Keratinocyte (primary cell): Measurements from ENCODE around the gene ZBTB40. TPM values are rescaled to one million over a fixed set of nuclear protein-coding genes. Genes with fewer than 3 reads are reported as not detected.

Experiments
- DNase-seq: peaks from one replicate; pipeline ENCODE4 v3.0.0-alpha.2; 2011; ENCODE audit warnings: low read depth, missing footprints, low spot score
- FAIRE-seq: peaks from 2 replicates; lab custom pipeline; 2011; peaks lifted over from hg19 to GRCh38; lab: Jason Lieb, UNC
- H2AFZ ChIP-seq: 2 replicates; pipeline ENCODE4 v1.6.0; 2012; ENCODE audit warnings: low read length, control low read depth, inconsistent platforms; ENCODE audit not compliant: control insufficient read depth
- H3K27ac ChIP-seq: 2 replicates; pipeline ENCODE4 v1.5.1; 2011; ENCODE audit warnings: low read length; ENCODE audit not compliant: control insufficient read depth, insufficient read depth
- H3K27me3 ChIP-seq: 3 replicates; pipeline ENCODE4 v1.6.0; 2011; ENCODE audit warnings: low read length; ENCODE audit not compliant: control insufficient read depth, insufficient read depth; ENCODE audit errors: extremely low read depth
- H3K36me3 ChIP-seq, 2 experiments: 2 replicates in 1 of 2; 3 replicates in 1 of 2; pipeline ENCODE4 v1.5.1; 2011; ENCODE audit warnings: low read length in 2 of 2, mild to moderate bottlenecking in 1 of 2; ENCODE audit not compliant: control insufficient read depth in 2 of 2, insufficient read depth in 2 of 2; ENCODE audit errors: extremely low read depth in 1 of 2
- H3K4me1 ChIP-seq: 3 replicates; pipeline ENCODE4 v1.5.1; 2011; ENCODE audit warnings: low read length; ENCODE audit not compliant: control insufficient read depth, insufficient read depth; ENCODE audit errors: extremely low read depth
- H3K4me2 ChIP-seq: 3 replicates; pipeline ENCODE4 v1.6.0; 2011; ENCODE audit warnings: low read depth, low read length; ENCODE audit not compliant: control insufficient read depth, insufficient read depth; ENCODE audit errors: extremely low read depth
- H3K4me3 ChIP-seq, 3 experiments: fragments of 200-600 bp in 1 of 3; sonication (generic) in 1 of 3; 2 replicates in 2 of 3; 3 replicates in 1 of 3; pipeline ENCODE4 v1.5.1; 2011 to 2016; ENCODE audit warnings: low read length in 3 of 3, mild to moderate bottlenecking in 3 of 3, control low read depth in 2 of 3, inconsistent platforms in 1 of 3, low read depth in 1 of 3, mixed read lengths in 1 of 3, mixed run types in 1 of 3, moderate library complexity in 1 of 3; ENCODE audit not compliant: control insufficient read depth in 2 of 3, insufficient read depth in 2 of 3; ENCODE audit errors: extremely low read depth in 1 of 3
- H3K79me2 ChIP-seq: 2 replicates; pipeline ENCODE4 v1.6.0; 2012; ENCODE audit warnings: low read length; ENCODE audit not compliant: control insufficient read depth, insufficient read depth
- H3K9ac ChIP-seq: 3 replicates; pipeline ENCODE4 v1.6.0; 2011; ENCODE audit warnings: low read length; ENCODE audit not compliant: control insufficient read depth, insufficient read depth; ENCODE audit errors: extremely low read depth
- H3K9me1 ChIP-seq: 3 replicates; pipeline ENCODE4 v1.6.0; 2011; ENCODE audit warnings: low read length; ENCODE audit not compliant: control insufficient read depth, insufficient read depth; ENCODE audit errors: extremely low read depth
- H3K9me3 ChIP-seq: 2 replicates; pipeline ENCODE4 v1.5.1; 2012; ENCODE audit warnings: low read depth, low read length; ENCODE audit not compliant: control insufficient read depth
- H4K20me1 ChIP-seq: 3 replicates; pipeline ENCODE4 v1.6.0; 2011; ENCODE audit warnings: low read length; ENCODE audit not compliant: control insufficient read depth, insufficient read depth; ENCODE audit errors: extremely low read depth
- EZH2 ChIP-seq: IDR thresholded peaks from one replicate; pipeline ENCODE4 v1.6.1; 2012; ENCODE audit warnings: inconsistent platforms, mild to moderate bottlenecking, low read length, moderate library complexity
- dilution Hi-C: fragments of 300-500 bp; cut with MboI; formaldehyde crosslinking; loops from one replicate; pipeline ENCODE4 v1.7.0; 2020; ENCODE audit warnings: low sequenced_read_pairs; ENCODE audit not compliant: extremely low pct_ligation_motif_present
- polyA plus RNA-seq, 5 experiments: library from polyadenylated mRNA; depleted of rRNA in 3 of 5; stranded (reverse) in 3 of 5; stranded (forward) in 1 of 5; unstranded in 1 of 5; fragments of >200 nt; gene quantifications; 1 replicate in 1 of 5; 2 replicates in 3 of 5; 3 replicates in 1 of 5; pipeline versions ENCODE4 v1.2.1 to v1.2.3, GENCODE V29; 2011 to 2012; ENCODE audit warnings: missing spikeins in 2 of 5, low read depth in 1 of 5, low replicate concordance in 1 of 5
- TF ChIP-seq, protein P1 (sequence below), 3 experiments: IDR thresholded peaks in 1 of 3; conservative IDR thresholded peaks in 1 of 3; optimal IDR thresholded peaks in 1 of 3; 2 replicates in 2 of 3; 3 replicates in 1 of 3; pipeline versions ENCODE3 to v1.5.1; 2011; ENCODE audit warnings: low read length in 3 of 3, mild to moderate bottlenecking in 3 of 3, moderate library complexity in 2 of 3, control low read depth in 1 of 3, inconsistent platforms in 1 of 3; ENCODE audit not compliant: insufficient read depth in 2 of 3; ENCODE audit errors: extremely low read depth in 1 of 3

ZBTB40 gene
- polyA plus RNA-seq, 1 donor (not counting 4 experiments of a cell fraction or from before 2014, with no cell fraction given), result 5.0 TPM

DNA sequence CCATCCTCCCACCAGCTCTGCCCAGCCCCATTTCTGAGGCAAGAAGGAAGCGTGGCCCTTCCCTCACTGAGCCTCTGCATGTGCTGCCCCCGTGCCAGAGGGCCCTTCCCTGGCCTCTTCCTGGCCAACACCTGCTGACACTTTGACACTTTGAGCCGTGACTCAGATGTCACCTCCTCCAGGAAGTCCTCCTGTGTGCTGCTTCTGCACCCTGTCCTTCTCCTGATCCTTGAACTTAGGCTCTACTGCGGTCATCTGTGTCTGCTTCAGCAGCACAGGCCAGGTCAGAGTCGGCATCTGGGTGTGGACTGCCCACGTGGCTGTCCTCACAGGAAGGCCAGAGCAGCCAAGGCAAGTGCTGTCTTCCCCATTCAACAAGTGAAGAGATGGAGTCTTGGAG, 92.0 kb downstream of the ZBTB40 start:
- no peaks in the 10 kb centered on the region for H3K9me1 ChIP-seq
- peaks cover 40% of the 10 kb centered on the region for H3K27me3 ChIP-seq
- dilution Hi-C loops, result no loop called here
- DNase-seq, result no peak
- H2AFZ ChIP-seq, result no peak overlapping the region
- no peak overlapping the region for H3K4me3 ChIP-seq
- FAIRE-seq, result no peak
- no peak overlapping the region for H3K27ac ChIP-seq
- TF ChIP-seq, protein P1, sequence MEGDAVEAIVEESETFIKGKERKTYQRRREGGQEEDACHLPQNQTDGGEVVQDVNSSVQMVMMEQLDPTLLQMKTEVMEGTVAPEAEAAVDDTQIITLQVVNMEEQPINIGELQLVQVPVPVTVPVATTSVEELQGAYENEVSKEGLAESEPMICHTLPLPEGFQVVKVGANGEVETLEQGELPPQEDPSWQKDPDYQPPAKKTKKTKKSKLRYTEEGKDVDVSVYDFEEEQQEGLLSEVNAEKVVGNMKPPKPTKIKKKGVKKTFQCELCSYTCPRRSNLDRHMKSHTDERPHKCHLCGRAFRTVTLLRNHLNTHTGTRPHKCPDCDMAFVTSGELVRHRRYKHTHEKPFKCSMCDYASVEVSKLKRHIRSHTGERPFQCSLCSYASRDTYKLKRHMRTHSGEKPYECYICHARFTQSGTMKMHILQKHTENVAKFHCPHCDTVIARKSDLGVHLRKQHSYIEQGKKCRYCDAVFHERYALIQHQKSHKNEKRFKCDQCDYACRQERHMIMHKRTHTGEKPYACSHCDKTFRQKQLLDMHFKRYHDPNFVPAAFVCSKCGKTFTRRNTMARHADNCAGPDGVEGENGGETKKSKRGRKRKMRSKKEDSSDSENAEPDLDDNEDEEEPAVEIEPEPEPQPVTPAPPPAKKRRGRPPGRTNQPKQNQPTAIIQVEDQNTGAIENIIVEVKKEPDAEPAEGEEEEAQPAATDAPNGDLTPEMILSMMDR (optimal IDR thresholded peaks at IDR 0.05 in 1 of 3, IDR thresholded peaks at IDR 0.05 in 1 of 3, conservative IDR thresholded peaks at IDR 0.05 in 1 of 3; ENCODE audit: extremely low read depth in 1 of 3, insufficient read depth in 2 of 3, low read length in 3 of 3), result no peak
- no peak for TF ChIP-seq EZH2
- H3K36me3 ChIP-seq, result no peaks in the 10 kb centered on the region
- no peak overlapping the region for H3K9ac ChIP-seq
- H3K4me2 ChIP-seq, result no peak overlapping the region
- H3K79me2 ChIP-seq, result no peaks in the 10 kb centered on the region
- H3K9me3 ChIP-seq, result no peaks in the 10 kb centered on the region
- H3K4me1 ChIP-seq, result no peaks in the 10 kb centered on the region
- H4K20me1 ChIP-seq, result no peaks in the 10 kb centered on the region

DNA sequence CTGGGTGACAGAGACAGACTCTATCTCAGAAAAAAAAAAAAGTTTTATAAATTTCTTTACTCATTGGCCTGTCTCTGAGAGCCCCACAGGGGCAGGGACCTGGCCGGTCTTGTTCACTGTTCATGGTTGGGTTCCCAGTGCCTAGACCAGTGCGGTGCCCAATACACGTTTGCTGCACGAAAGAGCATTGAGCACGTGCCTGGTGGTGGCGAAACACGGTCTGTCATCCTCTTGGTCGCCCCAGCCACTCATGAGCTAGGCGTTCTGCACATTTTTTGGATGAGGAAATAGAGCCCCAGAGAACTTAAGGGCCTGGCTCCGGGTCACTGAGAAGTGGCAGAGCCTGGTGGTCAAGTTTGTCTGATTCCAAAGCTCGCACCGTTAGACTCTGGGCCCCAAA, 93.0 kb downstream of the ZBTB40 start:
- Histone ChIP-seq H3K4me2 (no peak overlapping the region), H3K9me3 (no peaks in the 10 kb centered on the region), H4K20me1 (no peaks in the 10 kb centered on the region), H3K27me3 (peaks cover 45% of the 10 kb centered on the region), H3K4me3 (no peak overlapping the region), H3K9me1 (no peaks in the 10 kb centered on the region), H2AFZ (no peak overlapping the region), H3K4me1 (no peaks in the 10 kb centered on the region), H3K9ac (no peak overlapping the region), H3K36me3 (no peaks in the 10 kb centered on the region), H3K27ac (no peak overlapping the region), H3K79me2 (no peaks in the 10 kb centered on the region)
- dilution Hi-C loops, result no loop called here
- TF ChIP-seq EZH2, result no peak
- TF ChIP-seq, protein P1 (optimal IDR thresholded peaks at IDR 0.05 in 1 of 3, IDR thresholded peaks at IDR 0.05 in 1 of 3, conservative IDR thresholded peaks at IDR 0.05 in 1 of 3; ENCODE audit: extremely low read depth in 1 of 3, insufficient read depth in 2 of 3, low read length in 3 of 3), result no peak
- DNase-seq, result no peak
- no peak for FAIRE-seq
